AG04450 (cell line): Measurements from ENCODE around the gene IGSF8. TPM values are rescaled to one million over a fixed set of nuclear protein-coding genes. Genes with fewer than 3 reads are reported as not detected.

Experiments used
- CTCF ChIA-PET: fragments of 300-600, 350-600 bp; formaldehyde crosslinking; extraction: SDS; loops from one replicate; lab custom pipeline; 2022; ENCODE audit warnings: antibody characterized with exemption, inconsistent platforms; lab: Charles Lee
- POLR2A ChIA-PET: fragments of 350-600 bp; formaldehyde crosslinking; extraction: SDS; loops from one replicate; lab custom pipeline; 2021; ENCODE audit warnings: antibody characterized with exemption, inconsistent platforms; lab: Yijun Ruan, JAX
- DNase-seq: peaks from one replicate; pipeline ENCODE4 v3.0.0-alpha.2; 2011; ENCODE audit warnings: low read depth, low spot score
- H3K27ac ChIP-seq: one replicate; pipeline ENCODE4 v1.5.1; 2012; ENCODE audit warnings: low read depth, low read length, control low read depth
- H3K27me3 ChIP-seq: one replicate; pipeline ENCODE4 v1.6.0; 2012; ENCODE audit warnings: low read length; ENCODE audit not compliant: control insufficient read depth, insufficient read depth
- H3K4me3 ChIP-seq: 2 replicates; pipeline ENCODE4 v1.5.1; 2011; ENCODE audit warnings: mild to moderate bottlenecking, low read depth, low read length, control low read depth
- H3K9me3 ChIP-seq: 2 replicates; pipeline ENCODE4 v1.5.1; 2012; ENCODE audit warnings: low read length; ENCODE audit not compliant: control insufficient read depth, insufficient read depth
- polyA plus RNA-seq: library from polyadenylated mRNA; depleted of rRNA; stranded (reverse); fragments of >200 nt; gene quantifications from 2 replicates; pipeline ENCODE4 v1.2.3, GENCODE V29; 2011
- TF ChIP-seq, protein P1 (sequence below): IDR thresholded peaks from 2 replicates; pipeline ENCODE4 v1.5.1; 2011; ENCODE audit warnings: low read depth, low read length, control low read depth, inconsistent platforms

Gene IGSF8
- polyA plus RNA-seq, 1 experiment: 12.7 TPM

DNA sequence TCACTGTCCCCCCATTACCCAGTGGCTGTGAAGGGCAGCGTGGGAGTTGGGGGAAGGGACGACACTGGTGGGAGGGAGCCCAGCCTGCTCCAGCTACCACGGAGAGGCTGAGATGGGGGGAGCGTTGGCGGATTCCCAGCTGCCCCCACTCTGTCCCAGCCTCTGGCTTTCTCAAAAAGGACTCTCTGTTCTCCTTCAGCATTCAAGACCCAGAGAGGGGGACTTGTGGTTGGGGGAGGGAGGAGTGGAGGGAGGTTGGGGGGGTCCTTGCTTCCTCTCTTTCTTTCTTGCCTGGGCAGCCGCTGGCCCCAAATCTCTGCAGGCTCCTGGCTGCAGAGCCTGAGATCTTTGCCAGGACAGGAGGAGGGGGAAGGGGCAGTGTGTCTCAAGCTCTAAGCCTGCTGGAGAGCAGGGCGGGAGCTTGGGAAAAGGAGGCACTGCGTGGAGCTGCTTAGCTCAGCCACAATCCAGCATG lies 19.3 kb upstream of the IGSF8 start:
- DNase-seq: no peak
- H3K27me3 ChIP-seq: peaks cover 37% of the 10 kb centered on the region
- TF ChIP-seq, protein P1, sequence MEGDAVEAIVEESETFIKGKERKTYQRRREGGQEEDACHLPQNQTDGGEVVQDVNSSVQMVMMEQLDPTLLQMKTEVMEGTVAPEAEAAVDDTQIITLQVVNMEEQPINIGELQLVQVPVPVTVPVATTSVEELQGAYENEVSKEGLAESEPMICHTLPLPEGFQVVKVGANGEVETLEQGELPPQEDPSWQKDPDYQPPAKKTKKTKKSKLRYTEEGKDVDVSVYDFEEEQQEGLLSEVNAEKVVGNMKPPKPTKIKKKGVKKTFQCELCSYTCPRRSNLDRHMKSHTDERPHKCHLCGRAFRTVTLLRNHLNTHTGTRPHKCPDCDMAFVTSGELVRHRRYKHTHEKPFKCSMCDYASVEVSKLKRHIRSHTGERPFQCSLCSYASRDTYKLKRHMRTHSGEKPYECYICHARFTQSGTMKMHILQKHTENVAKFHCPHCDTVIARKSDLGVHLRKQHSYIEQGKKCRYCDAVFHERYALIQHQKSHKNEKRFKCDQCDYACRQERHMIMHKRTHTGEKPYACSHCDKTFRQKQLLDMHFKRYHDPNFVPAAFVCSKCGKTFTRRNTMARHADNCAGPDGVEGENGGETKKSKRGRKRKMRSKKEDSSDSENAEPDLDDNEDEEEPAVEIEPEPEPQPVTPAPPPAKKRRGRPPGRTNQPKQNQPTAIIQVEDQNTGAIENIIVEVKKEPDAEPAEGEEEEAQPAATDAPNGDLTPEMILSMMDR: no peak
- H3K4me3 ChIP-seq: peak overlapping the region; percentile 17; the same call in 1 of the 2 replicates
- POLR2A ChIA-PET: no interaction called here
- H3K27ac ChIP-seq: no peak overlapping the region
- no peaks in the 10 kb centered on the region; the same call in 1 of the 2 replicates for H3K9me3 ChIP-seq
- CTCF ChIA-PET: interaction anchor here (0.8 to 3.0 kb wide), 7 partner anchors 8 to 135 kb away, joined by 3 to 17 read pairs (median 9); no protein-coding TSS in a partner anchor

DNA sequence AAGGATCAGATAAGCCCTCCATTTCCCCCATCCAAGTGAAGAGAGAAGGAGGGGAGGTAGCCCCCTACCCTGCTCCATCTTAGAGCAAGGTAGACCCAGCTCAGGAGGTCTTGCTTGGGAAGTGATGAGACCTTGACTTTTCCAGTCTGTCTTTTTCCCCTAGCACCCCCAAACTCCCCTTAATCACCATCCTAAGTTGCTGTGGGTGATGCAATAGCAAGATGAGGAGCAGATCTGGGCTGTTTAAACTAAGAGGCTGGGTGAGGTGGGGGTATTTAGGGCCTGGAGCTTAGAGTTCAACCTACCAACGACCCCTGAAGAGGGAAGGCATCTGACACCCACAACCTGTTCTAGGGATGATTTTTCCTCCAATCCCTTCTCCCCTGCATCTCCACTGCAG lies 18.9 kb upstream of the IGSF8 start:
- DNase-seq: no peak
- CTCF ChIA-PET: interaction anchor here (0.8 to 3.0 kb wide), 6 partner anchors 8 to 135 kb away, joined by 3 to 17 read pairs (median 9); no protein-coding TSS in a partner anchor
- H3K27ac ChIP-seq: no peak overlapping the region
- H3K9me3 ChIP-seq: no peaks in the 10 kb centered on the region; the same call in 1 of the 2 replicates
- peaks cover 37% of the 10 kb centered on the region for H3K27me3 ChIP-seq
- POLR2A ChIA-PET: no interaction called here
- TF ChIP-seq, protein P1: no peak
- H3K4me3 ChIP-seq: peak overlapping the region; percentile 17

DNA sequence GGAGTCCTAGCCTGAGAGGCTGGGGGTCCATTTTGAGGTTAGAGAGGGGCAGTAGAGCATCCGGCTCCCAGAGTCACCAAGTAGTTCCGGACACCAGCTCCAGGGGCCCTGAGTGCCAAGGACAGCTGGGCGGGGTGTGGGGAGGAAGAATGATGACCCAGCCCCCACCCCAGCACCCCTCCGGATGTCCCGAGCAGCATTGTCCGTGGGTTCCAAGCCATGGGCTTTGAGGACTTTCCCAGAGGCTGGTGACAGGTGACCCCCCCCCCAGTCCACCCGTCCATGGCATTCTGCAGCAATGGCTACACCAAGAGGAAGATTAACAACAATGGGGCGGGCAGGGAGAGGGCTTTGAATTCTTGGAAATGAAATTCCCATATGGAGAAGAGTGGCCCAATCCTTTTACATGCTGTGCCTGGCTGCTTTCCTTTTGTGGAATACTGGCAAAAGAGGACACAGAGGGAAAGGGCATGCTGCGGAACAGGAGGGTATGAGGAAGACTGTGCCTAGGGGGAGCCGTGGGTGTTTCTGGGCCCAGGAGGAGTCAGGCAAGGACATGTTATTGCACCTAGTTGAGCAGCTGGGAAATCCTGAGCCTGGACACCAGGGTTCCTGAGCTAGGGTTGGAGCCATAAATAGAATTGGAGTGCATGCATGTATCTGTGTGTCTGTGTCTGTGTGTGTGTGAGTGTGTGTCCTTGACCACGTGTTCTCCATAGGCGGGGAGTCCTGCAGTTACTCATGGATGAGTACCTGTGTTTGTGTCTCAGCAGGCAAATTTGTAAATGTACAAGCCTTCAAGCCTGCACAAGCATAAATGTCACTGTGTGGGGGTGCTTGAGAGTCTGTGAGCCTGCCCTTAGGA lies 18.1 kb upstream of the IGSF8 start:
- peak overlapping the region; percentile 32 for H3K4me3 ChIP-seq
- TF ChIP-seq, protein P1: no peak
- no peaks in the 10 kb centered on the region; the same call in 1 of the 2 replicates for H3K9me3 ChIP-seq
- no peak overlapping the region for H3K27ac ChIP-seq
- peaks cover 37% of the 10 kb centered on the region for H3K27me3 ChIP-seq
- DNase-seq: no peak
- POLR2A ChIA-PET: no interaction called here
- CTCF ChIA-PET: interaction anchor here (1.3 to 3.0 kb wide), 5 partner anchors 8 to 136 kb away, joined by 3 to 17 read pairs (median 9); no protein-coding TSS in a partner anchor

DNA sequence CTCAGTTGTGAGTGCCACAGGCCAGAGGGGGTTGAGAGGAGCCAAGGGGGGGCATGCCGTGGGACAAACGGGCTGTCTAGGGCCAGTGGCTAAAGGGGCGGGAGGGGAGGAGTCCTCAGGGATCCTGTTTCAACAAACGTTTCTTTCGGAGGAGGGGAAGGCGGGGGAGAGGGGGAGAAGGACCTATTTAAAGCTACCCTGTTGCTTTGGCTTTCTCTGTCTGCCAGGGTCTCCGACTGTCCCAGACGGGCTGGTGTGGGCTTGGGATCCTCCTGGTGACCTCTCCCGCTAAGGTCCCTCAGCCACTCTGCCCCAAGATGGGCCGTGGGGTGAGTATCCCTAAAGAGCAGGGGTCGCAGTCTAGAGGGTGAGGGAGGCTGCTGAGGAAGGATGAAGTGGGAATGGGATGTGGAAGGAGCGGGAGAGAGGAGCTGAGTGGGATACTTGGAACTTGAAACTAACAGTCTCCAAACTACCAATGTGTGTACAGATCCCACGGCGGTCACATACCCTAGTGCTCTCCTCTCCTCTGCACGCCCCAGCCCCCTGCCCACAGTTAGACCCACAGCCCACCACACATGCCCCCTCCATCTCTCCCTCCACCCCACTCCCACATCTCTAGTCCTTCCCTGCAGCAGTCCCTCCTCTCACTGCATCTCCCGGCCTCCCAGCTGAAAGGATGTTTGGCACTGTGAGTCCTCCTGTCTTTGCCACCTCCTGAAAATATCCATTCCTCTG lies 17.3 kb upstream of the IGSF8 start, which contains the start of gene ATP1A2:
TSS of gene ATP1A2 (plus strand) at position 215 of the 738 bp plus-strand sequence. CDS start at position 318, 103 bp downstream.
- no peak for DNase-seq
- Histone ChIP-seq H3K9me3 (no peaks in the 10 kb centered on the region; the same call in 1 of the 2 replicates), H3K4me3 (peak within 1 kb of the TSS; percentile 32), H3K27ac (no peak within 1 kb of the TSS), H3K27me3 (peaks cover 35% of the 10 kb centered on the region)
- ChIA-PET POLR2A (no interaction called here), CTCF (interaction anchor here (0.8 to 3.0 kb wide), 3 partner anchors 14 to 137 kb away, joined by 3 to 10 read pairs (median 3); no protein-coding TSS in a partner anchor)
- TF ChIP-seq, protein P1: no peak
